GM21737 (cell line): ENCODE data around the gene ZMAT3.
"Not testable (repeated sequence)": the region's sequence is repeated elsewhere in the genome, so short reads cannot be mapped to it uniquely, and the experiment has no call there.

ENCODE experiments used
- ATAC-seq: cut with Tn5 transposase; IDR thresholded peaks from one replicate; pipeline ENCODE4 v1.9.1; 2021; ENCODE audit warnings: mild to moderate bottlenecking, moderate library complexity; ENCODE audit not compliant: unreplicated experiment

Gene ZMAT3

GRCh38 chr3:179068779-179069530 lies 2.7 kb downstream of the ZMAT3 start:
- ATAC-seq = no peak

- no peak for ATAC-seq
These were observed 3.8 kb downstream of the ZMAT3 start for GRCh38 chr3:179067839-179068238.

GRCh38 chr3:179067291-179067690 lies 4.3 kb downstream of the ZMAT3 start:
- ATAC-seq = no peak

GRCh38 chr3:179063945-179064560 lies 7.6 kb downstream of the ZMAT3 start:
- ATAC-seq = no peak

- no peak for ATAC-seq
These were observed 15.3 kb downstream of the ZMAT3 start for GRCh38 chr3:179056326-179056725.

- ATAC-seq = not testable (repeated sequence)
These were observed 17.0 kb downstream of the ZMAT3 start for GRCh38 chr3:179054565-179054964.

- ATAC-seq = peak; percentile 89
These were observed 24.9 kb downstream of the ZMAT3 start for GRCh38 chr3:179046497-179047353.

- peak; percentile 44 for ATAC-seq
These were observed 25.7 kb downstream of the ZMAT3 start for GRCh38 chr3:179045719-179046402.

- not testable (repeated sequence) for ATAC-seq
These were observed 32.7 kb downstream of the ZMAT3 start for GRCh38 chr3:179038899-179039251.

GRCh38 chr3:179038216-179038898 lies 33.3 kb downstream of the ZMAT3 start:
- ATAC-seq = no peak

- no peak for ATAC-seq
These were observed 34.3 kb downstream of the ZMAT3 start for GRCh38 chr3:179037351-179037750.

- no peak for ATAC-seq
These were observed 34.8 kb downstream of the ZMAT3 start for GRCh38 chr3:179036626-179037300.

- no peak for ATAC-seq
These were observed 35.4 kb downstream of the ZMAT3 start for GRCh38 chr3:179036226-179036625.

- ATAC-seq = no peak
These were observed 36.4 kb downstream of the ZMAT3 start for GRCh38 chr3:179035232-179035631.

GRCh38 chr3:179033304-179033657 lies 38.3 kb downstream of the ZMAT3 start:
- ATAC-seq = not testable (repeated sequence)

GRCh38 chr3:179032454-179033303 lies 38.9 kb downstream of the ZMAT3 start:
- ATAC-seq = not testable (repeated sequence)

GRCh38 chr3:179029096-179029495 lies 42.5 kb downstream of the ZMAT3 start:
- ATAC-seq = no peak

GRCh38 chr3:179028408-179028807 lies 43.2 kb downstream of the ZMAT3 start:
- no peak for ATAC-seq

GRCh38 chr3:179027326-179027900 lies 44.2 kb downstream of the ZMAT3 start:
- ATAC-seq = no peak
